Measurements from ENCODE around the gene LHX1. TPM values are rescaled to one million over a fixed set of nuclear protein-coding genes. Genes with fewer than 3 reads are reported as not detected.

LHX1 gene
- total and polyA plus RNA-seq, 2 of the 8 experiments (the other 6 are each of a cell fraction or from before 2014, with no cell fraction given): 0.26 to 0.93 TPM

- no peak for FAIRE-seq
- no peak overlapping the region for H3K27ac ChIP-seq (ENCODE audit: low read depth, low read length)
These were observed 34.2 kb downstream of the LHX1 start for GRCh38 chr17:36971508-36971907.

More at GRCh38 chr17:36971508-36971907, 34.2 kb downstream of the LHX1 start:
- no peak overlapping the region for H3K4me2 ChIP-seq (ENCODE audit: insufficient read depth in 1 of 2, low read depth in 2 of 2, low read length in 2 of 2)
- H3K56ac ChIP-seq (replicated peaks; ENCODE audit: insufficient read length, low read depth, low read length): no peak overlapping the region
- POLR2A ChIA-PET (ENCODE audit: partially characterized antibody): no interaction called here
- H4K8ac ChIP-seq (ENCODE audit: extremely low read depth, insufficient read depth, low read length): no peak overlapping the region
- H2AFZ ChIP-seq (ENCODE audit: low read length): no peak overlapping the region
- H2BK5ac ChIP-seq (ENCODE audit: low read depth, low read length): no peak overlapping the region
- no peaks in the 10 kb centered on the region for H3K27me3 ChIP-seq (replicated peaks in 1 of 4; ENCODE audit: control insufficient read depth in 3 of 4, extremely low read depth in 1 of 4, insufficient read depth in 3 of 4, low read length in 3 of 4)
- 89% methylated on average over 4 of the region's 4 CpGs; no CpG with 5 or more reads in 1 of the 2 experiments for WGBS, 2 experiments (ENCODE audit: extremely low coverage in 1 of 2, insufficient coverage in 1 of 2, insufficient read length in 1 of 2, insufficient replicate concordance in 2 of 2, low coverage in 1 of 2, low lambda C conversion rate in 2 of 2, missing lambda C conversion rate in 1 of 2)
- H3K23ac ChIP-seq (ENCODE audit: insufficient read length): no peak overlapping the region
- H3K18ac ChIP-seq (ENCODE audit: extremely low read depth, low read length): no peak overlapping the region
- H3K9me3 ChIP-seq (ENCODE audit: insufficient read depth in 2 of 2, low read depth in 1 of 2, low read length in 1 of 2): no peaks in the 10 kb centered on the region
- no peak overlapping the region for H2AK5ac ChIP-seq (ENCODE audit: low read depth, low read length)
- no peak for DNase-seq (ENCODE audit: low read depth in 1 of 2, low spot score in 2 of 2)
- TF ChIP-seq KDM5A (IDR thresholded peaks at IDR 0.05; ENCODE audit: low read length): no peak
- TF ChIP-seq HDAC2 (IDR thresholded peaks at IDR 0.05; ENCODE audit: borderline replicate concordance in 1 of 2, low read depth in 2 of 2, low read length in 2 of 2): no peak
- no peak for TF ChIP-seq SRF (IDR thresholded peaks at IDR 0.05; ENCODE audit: low read depth, low read length)
- no peak for TF ChIP-seq TCF12 (IDR thresholded peaks at IDR 0.05; ENCODE audit: low read depth, low read length)
- TF ChIP-seq TEAD4 (IDR thresholded peaks at IDR 0.05; ENCODE audit: low read depth, low read length): no peak
- TF ChIP-seq RXRA (IDR thresholded peaks at IDR 0.05; ENCODE audit: insufficient read depth, low read depth, low read length): no peak
- TF ChIP-seq EGR1 (IDR thresholded peaks at IDR 0.05; ENCODE audit: borderline replicate concordance, low read depth, low read length): no peak
- no peak for TF ChIP-seq CTCF (IDR thresholded peaks at IDR 0.05; ENCODE audit: control extremely low read depth in 1 of 3, insufficient read depth in 1 of 3, low read depth in 1 of 3, low read length in 3 of 3)
- no peak for TF ChIP-seq E2F6 (IDR thresholded peaks at IDR 0.05)
- H3K79me1 ChIP-seq (ENCODE audit: low read depth, low read length): no peaks in the 10 kb centered on the region; the same call in 1 of the 2 replicates
- peaks cover 0 to 16% of the 10 kb centered on the region in 2 experiments; a peak in 2 of 4 replicates for H3K79me2 ChIP-seq (ENCODE audit: control insufficient read depth in 1 of 2, insufficient read depth in 2 of 2, low read length in 2 of 2)
- no peaks in the 10 kb centered on the region for H3K23me2 ChIP-seq (ENCODE audit: low read depth, low read length)
- no peak overlapping the region for H3K4me3 ChIP-seq (ENCODE audit: extremely low read depth in 1 of 4, insufficient read depth in 2 of 4, low read depth in 3 of 4, low read length in 4 of 4)
- H2BK20ac ChIP-seq (ENCODE audit: low read length): no peak overlapping the region
- no peak overlapping the region for H2BK12ac ChIP-seq (ENCODE audit: low read depth, low read length)
- no peak overlapping the region for H4K91ac ChIP-seq (replicated peaks; ENCODE audit: insufficient read length, low read length)
- no peak overlapping the region for H3K14ac ChIP-seq (ENCODE audit: insufficient read length)
- no peak overlapping the region for H2BK120ac ChIP-seq (replicated peaks; ENCODE audit: low read depth, low read length)
- H3K9ac ChIP-seq (replicated peaks in 1 of 4; ENCODE audit: extremely low read depth in 1 of 4, low read depth in 3 of 4, low read length in 3 of 4): no peak overlapping the region
- H2BK15ac ChIP-seq (ENCODE audit: low read length): no peak overlapping the region
- H4K5ac ChIP-seq (ENCODE audit: insufficient read length, low read depth, low read length): no peak overlapping the region
- H3K4ac ChIP-seq (replicated peaks; ENCODE audit: insufficient read length, low read depth, low read length): no peak overlapping the region
- peaks cover 0 to 4% of the 10 kb centered on the region in 2 experiments for H4K20me1 ChIP-seq (replicated peaks in 1 of 2; ENCODE audit: control insufficient read depth in 1 of 2, insufficient read depth in 2 of 2, low read length in 2 of 2)
- CTCF ChIA-PET (ENCODE audit: partially characterized antibody): interaction anchor here (1.0 to 2.1 kb wide), 2 partner anchors 74 to 203 kb away, joined by 3 to 6 read pairs; no protein-coding TSS in a partner anchor
- H3K36me3 ChIP-seq (ENCODE audit: control insufficient read depth in 2 of 4, insufficient read depth in 4 of 4, low read length in 3 of 4): peaks cover 0 to 4% (median 3%) of the 10 kb centered on the region in 4 experiments; a peak in 3 of 8 replicates
- 0 out of 7 replicates have a peak, but pooled peaks cover 0 to 3% (median 0%) of the 10 kb centered on the region in 4 experiments for H3K4me1 ChIP-seq (replicated peaks in 1 of 4; ENCODE audit: control insufficient read depth in 3 of 4, insufficient read depth in 4 of 4, low read length in 3 of 4)

All from H1 (cell line).